ENCODE results near the gene PTOV1. TPM values are rescaled to one million over a fixed set of nuclear protein-coding genes. Genes with fewer than 3 reads are reported as not detected.

PTOV1 gene
- total and polyA plus RNA-seq, 10 of the 15 experiments (the other 5 are each of a cell fraction or from before 2014, with no cell fraction given): 3.2 to 83.5 (median 22.3) TPM

DNA sequence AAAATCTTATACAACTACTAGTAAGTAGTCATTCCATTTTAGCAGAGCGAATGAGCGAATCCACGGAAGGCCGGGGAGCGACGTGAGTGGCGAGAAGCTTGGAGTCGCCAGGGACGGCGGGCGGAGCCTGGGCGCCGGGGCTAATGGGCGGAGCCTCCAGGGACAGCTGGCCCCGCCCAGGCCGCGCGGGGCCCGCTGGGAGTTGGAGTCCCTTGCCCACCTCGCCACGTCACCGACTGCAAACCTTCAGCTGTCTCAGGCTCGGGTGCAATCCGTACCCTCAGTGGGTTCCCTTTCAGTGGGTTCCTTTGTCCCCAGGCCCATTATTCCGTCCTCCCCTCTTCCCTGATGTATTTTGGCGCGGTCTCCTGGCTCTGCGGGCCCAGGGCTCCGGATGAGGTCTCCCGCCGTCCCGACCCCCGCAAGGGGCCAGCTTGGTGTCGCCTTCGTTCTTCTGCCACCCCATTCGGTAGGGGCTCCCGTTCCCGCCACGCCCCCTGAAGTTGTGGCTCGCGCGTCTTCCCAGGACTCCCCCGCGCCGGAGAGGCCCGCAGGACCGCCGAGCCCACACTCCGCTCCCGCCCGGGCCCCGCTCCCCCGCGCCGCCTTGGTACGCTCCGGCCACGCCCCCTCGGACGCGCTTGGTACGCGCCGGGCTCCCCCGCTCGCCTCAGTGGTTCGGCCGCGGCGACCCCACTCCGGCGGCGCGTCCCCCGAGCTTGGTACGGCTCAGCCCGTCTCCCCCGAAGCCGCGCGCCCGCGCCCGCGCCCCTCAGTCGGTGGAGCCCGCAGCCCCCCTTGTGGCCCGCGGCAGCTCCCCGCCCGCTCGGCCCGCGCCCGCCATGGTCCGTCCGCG, at the start of gene PTOV1 (continued):
- TF ChIP-seq NFIC (IDR thresholded peaks at IDR 0.05; ENCODE audit: low read depth, low read length) (no peak), STAT1 (conservative IDR thresholded peaks at IDR 0.05) (peak; percentile 68; the same call in 1 of the 2 replicates), HDAC6 (IDR thresholded peaks at IDR 0.05; ENCODE audit: unreplicated experiment) (no peak), BACH1 (IDR thresholded peaks at IDR 0.05; ENCODE audit: borderline replicate concordance) (peak; percentile 81), PAX5 (IDR thresholded peaks at IDR 0.05; ENCODE audit: borderline replicate concordance, low read depth, low read length) (peak; percentile 66), SP1 (IDR thresholded peaks at IDR 0.05; ENCODE audit: low read depth, low read length) (peak; percentile 89), EP300 (IDR thresholded peaks at IDR 0.05; ENCODE audit: borderline replicate concordance in 1 of 2, control insufficient read depth in 1 of 2, low read depth in 2 of 2, low read length in 2 of 2) (no peak), ZZZ3 (IDR thresholded peaks at IDR 0.05; ENCODE audit: control insufficient read depth, insufficient read length, low read depth) (no peak), POLR2AphosphoS2 (IDR thresholded peaks at IDR 0.05; ENCODE audit: low read depth, low read length) (no peak), BHLHE40 (IDR thresholded peaks at IDR 0.05; ENCODE audit: borderline replicate concordance in 1 of 2, low read depth in 2 of 2, low read length in 1 of 2) (peak; percentile 94 to 97), HCFC1 (IDR thresholded peaks at IDR 0.05; ENCODE audit: low read length) (peak; percentile 85), CBFB (IDR thresholded peaks at IDR 0.05; ENCODE audit: low read depth) (no peak), FOXM1 (IDR thresholded peaks at IDR 0.05; ENCODE audit: low read depth, low read length) (no peak), KLF5 (IDR thresholded peaks at IDR 0.05; ENCODE audit: partially characterized antibody) (peak; percentile 98), LARP7 (IDR thresholded peaks at IDR 0.05) (peak; percentile 94), HDGF (IDR thresholded peaks at IDR 0.05) (peak; percentile 94; the same call in 1 of the 2 replicates), DPF2 (IDR thresholded peaks at IDR 0.05) (0 out of 2 replicates have a peak, but pooled peaks have one; percentile 61), SMAD5 (IDR thresholded peaks at IDR 0.05; ENCODE audit: low read depth) (no peak), SMC3 (IDR thresholded peaks at IDR 0.05; ENCODE audit: borderline replicate concordance, low read length) (no peak), BCL11A (IDR thresholded peaks at IDR 0.05; ENCODE audit: low read depth, low read length) (no peak), CREB1 (IDR thresholded peaks at IDR 0.05; ENCODE audit: low read depth) (peak; percentile 96), KDM1A (IDR thresholded peaks at IDR 0.05; ENCODE audit: borderline replicate concordance) (no peak)
- TF ChIP-seq, protein P1, sequence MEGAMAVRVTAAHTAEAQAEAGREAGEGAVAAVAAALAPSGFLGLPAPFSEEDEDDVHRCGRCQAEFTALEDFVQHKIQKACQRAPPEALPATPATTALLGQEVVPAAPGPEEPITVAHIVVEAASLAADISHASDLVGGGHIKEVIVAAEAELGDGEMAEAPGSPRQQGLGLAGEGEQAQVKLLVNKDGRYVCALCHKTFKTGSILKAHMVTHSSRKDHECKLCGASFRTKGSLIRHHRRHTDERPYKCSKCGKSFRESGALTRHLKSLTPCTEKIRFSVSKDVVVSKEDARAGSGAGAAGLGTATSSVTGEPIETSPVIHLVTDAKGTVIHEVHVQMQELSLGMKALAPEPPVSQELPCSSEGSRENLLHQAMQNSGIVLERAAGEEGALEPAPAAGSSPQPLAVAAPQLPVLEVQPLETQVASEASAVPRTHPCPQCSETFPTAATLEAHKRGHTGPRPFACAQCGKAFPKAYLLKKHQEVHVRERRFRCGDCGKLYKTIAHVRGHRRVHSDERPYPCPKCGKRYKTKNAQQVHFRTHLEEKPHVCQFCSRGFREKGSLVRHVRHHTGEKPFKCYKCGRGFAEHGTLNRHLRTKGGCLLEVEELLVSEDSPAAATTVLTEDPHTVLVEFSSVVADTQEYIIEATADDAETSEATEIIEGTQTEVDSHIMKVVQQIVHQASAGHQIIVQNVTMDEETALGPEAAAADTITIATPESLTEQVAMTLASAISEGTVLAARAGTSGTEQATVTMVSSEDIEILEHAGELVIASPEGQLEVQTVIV (IDR thresholded peaks at IDR 0.05; ENCODE audit: borderline replicate concordance, partially characterized antibody): no peak
- TF ChIP-seq, protein P2, sequence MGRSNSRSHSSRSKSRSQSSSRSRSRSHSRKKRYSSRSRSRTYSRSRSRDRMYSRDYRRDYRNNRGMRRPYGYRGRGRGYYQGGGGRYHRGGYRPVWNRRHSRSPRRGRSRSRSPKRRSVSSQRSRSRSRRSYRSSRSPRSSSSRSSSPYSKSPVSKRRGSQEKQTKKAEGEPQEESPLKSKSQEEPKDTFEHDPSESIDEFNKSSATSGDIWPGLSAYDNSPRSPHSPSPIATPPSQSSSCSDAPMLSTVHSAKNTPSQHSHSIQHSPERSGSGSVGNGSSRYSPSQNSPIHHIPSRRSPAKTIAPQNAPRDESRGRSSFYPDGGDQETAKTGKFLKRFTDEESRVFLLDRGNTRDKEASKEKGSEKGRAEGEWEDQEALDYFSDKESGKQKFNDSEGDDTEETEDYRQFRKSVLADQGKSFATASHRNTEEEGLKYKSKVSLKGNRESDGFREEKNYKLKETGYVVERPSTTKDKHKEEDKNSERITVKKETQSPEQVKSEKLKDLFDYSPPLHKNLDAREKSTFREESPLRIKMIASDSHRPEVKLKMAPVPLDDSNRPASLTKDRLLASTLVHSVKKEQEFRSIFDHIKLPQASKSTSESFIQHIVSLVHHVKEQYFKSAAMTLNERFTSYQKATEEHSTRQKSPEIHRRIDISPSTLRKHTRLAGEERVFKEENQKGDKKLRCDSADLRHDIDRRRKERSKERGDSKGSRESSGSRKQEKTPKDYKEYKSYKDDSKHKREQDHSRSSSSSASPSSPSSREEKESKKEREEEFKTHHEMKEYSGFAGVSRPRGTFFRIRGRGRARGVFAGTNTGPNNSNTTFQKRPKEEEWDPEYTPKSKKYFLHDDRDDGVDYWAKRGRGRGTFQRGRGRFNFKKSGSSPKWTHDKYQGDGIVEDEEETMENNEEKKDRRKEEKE (IDR thresholded peaks at IDR 0.05): peak; percentile 88

Measured in GM12878 (cell line).